22Rv1 (cell line): ENCODE data around the gene CELSR3.

Experiments
- H3K27ac ChIP-seq: fragments of 450-650 bp; 2 replicates; pipeline ENCODE4 v1.5.1; 2017
- ZFX ChIP-seq: fragments of 450-650 bp; IDR thresholded peaks from 2 replicates; pipeline ENCODE4 v1.6.1; 2017; ENCODE audit warnings: antibody characterized with exemption, borderline replicate concordance
- TF ChIP-seq, protein P1 (sequence below): fragments of 450-650 bp; IDR thresholded peaks from 2 replicates; pipeline ENCODE4 v1.5.1; 2017; ENCODE audit warnings: mild to moderate bottlenecking

Gene CELSR3

DNA sequence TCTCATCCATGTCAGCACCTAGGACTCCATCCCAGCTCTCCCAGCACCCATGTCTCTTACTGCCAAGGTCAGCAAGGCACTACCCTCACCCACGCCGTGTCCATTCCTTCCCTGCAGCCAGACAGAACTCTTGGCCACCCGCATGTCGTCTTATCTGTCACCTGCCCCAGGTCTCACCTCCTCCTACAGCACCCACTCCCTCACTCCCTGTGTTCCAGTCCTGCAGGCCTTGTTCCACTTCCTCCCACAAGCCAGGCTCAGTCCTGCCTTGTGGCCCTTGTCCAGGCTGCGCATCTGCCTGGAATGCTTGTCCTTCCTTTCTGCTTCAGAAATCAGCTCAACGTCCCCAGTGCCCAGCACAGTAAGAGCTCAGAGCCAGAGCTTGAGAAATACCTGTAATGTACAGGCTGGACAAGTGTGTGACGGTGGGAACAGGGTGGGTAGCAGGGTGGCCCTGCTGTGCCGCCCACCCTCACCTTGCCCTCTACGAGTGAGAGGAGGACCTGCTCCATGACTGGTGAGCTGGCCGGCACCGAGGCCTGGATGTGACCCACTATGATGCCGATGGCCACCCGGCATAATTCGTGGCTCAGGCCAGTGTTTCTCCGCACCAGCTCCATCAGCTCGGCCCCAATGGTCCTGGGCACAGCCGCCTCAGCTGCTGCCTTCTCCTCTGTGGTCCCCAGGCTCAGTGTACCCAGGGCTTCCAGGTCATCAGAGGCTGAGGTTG, 18.3 kb upstream of the CELSR3 start:
- no peak for TF ChIP-seq ZFX
- TF ChIP-seq, protein P1, sequence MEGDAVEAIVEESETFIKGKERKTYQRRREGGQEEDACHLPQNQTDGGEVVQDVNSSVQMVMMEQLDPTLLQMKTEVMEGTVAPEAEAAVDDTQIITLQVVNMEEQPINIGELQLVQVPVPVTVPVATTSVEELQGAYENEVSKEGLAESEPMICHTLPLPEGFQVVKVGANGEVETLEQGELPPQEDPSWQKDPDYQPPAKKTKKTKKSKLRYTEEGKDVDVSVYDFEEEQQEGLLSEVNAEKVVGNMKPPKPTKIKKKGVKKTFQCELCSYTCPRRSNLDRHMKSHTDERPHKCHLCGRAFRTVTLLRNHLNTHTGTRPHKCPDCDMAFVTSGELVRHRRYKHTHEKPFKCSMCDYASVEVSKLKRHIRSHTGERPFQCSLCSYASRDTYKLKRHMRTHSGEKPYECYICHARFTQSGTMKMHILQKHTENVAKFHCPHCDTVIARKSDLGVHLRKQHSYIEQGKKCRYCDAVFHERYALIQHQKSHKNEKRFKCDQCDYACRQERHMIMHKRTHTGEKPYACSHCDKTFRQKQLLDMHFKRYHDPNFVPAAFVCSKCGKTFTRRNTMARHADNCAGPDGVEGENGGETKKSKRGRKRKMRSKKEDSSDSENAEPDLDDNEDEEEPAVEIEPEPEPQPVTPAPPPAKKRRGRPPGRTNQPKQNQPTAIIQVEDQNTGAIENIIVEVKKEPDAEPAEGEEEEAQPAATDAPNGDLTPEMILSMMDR: no peak
- H3K27ac ChIP-seq: no peak overlapping the region

DNA sequence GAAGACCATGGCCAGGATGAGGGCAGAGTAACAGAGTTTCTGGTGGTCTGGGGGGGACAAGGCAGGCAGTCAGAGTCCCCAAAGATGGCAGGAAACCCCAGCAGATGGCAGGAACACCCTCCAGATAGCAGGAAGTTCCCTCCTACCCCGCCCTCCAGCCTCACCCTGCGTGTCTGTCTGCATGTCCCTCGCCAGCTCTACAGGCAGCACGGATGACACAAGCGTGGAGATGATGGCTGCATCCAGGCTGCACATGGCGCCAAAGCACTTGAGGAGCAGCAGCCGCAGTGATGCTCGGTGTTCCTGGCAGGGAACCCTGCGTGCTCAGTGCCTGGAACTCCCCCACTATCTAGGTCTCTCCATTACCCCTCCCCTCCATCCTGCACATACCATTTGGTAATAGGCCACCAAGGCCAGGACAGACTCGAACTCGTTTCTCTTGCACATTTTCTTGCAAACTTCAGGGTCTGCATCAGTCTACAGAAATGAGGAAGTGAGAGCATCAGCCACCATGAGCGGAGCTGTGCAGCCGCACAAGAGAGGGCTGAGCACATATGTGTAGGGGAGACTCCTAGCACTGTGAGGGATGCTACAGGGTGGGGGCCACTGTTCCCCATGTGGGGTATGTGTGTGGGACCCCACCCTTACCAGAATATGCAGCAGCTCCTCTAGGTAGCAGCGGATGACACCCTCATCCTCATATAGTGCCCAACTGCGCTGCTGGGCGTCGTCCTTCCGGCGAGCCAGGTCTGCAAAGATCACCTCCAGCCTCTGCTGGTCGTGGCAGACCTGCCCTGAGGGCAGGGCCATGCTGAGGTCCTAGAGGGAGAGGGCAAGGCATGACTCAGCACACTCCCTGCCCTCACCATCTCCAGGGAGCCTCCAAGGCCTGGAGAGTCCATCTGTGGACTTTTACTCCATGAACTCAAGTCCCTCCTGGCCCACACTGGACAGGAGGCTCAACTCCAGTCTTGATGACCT, 17.0 kb upstream of the CELSR3 start:
- no peak overlapping the region for H3K27ac ChIP-seq
- TF ChIP-seq, protein P1: no peak
- TF ChIP-seq ZFX: no peak

DNA sequence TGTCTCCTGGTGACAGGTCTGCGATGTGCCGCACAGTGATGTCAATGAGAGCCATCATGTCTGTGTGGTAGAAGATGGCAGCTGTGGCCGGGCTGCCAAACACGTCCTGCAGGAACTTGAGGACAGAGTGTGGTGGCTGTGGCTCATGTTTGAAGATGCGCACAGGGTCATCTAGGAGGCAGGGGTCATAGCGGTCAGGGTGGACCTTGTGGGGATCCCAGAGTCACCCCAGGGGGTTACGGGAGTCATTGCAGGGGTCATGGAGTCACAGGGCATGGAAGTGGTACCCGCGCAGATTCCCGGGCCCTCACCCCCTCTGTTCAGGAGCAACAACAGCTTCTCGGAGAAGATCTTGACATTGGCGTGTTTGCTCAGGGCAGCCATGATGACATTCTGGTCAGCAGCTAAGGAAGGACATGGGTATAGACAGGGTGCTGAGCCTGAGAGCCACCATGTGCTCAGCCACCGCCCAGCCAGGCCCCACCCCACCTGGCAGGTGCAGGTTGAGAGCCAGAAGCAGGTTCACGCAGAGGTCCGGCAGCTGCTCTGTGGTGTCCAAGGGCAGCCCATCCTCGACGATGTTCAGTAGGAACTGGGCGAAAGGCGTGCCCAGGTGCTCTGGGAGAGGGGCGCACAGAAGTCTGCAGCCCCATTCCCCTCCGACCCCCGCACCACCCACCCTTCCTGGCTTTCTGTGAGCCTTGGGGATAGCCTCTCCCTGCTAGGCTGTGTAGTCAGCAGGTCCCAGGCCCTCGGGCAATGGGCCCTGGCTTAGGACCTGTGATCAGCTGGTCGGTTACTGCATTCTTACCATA, 16.1 kb upstream of the CELSR3 start:
- no peak overlapping the region for H3K27ac ChIP-seq
- TF ChIP-seq ZFX: no peak
- TF ChIP-seq, protein P1: no peak

DNA sequence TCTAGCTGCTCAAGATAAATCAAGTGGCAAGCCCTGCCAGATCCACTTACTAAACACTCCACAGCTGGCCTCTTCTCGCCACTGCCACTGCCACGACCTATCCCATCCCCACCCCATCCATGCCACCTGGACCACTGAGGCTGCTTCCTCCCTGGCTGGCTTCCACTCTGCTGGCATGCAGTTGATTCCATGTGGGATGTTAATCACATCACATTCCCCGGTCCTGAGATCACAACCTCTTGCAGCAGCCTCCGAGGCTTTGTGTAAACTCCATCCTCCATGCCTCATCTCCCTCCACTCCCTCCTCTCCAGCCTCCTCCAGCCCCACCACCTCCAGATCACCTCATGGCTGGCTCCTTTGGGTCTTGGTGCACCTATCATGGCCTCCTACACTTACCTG, 15.4 kb upstream of the CELSR3 start:
- no peak overlapping the region for H3K27ac ChIP-seq

DNA sequence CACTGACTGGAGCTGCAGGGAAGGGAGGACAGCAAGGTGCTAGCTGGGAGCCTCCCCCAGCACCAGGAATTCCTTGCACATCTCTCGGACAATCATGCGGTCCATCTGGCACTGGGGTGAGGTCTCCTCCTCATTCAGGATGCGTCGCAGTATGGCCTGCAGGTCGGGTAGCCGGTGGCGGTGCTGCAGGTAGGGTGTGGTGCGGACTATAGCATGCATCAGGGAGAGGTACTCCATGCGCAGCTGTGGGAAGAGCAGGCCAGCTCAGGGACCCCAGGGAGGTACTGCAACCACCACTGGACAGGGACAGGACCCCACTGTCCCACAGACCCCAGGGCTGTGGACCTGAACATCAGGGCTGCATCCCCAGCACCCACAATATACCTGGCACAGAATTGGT, 11.8 kb upstream of the CELSR3 start:
- H3K27ac ChIP-seq: no peak overlapping the region
- TF ChIP-seq, protein P1: no peak
- TF ChIP-seq ZFX: no peak

More for the DNA sequence above, 15.4 kb upstream of the CELSR3 start:
- TF ChIP-seq ZFX: no peak
- TF ChIP-seq, protein P1: no peak

DNA sequence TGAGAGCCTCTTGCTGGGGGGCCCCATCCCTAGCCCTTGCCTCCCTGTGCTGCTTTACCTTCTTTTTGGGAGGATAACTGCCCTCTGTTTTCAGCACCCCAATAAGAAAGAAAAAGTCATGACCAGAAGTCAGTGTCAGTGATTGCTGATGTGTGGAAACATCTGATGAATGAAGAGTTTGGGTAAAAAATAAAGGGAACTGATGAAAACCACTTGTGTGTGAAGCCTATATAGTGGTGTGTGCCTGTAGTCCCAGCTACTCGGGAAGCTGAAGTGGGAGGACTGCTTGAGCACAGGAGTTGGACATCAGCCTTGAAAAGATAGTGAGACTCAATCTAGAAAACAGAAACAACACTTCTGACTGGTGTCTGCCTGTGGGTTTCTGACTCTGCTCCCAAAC, 9.8 kb upstream of the CELSR3 start:
- H3K27ac ChIP-seq: no peak overlapping the region
- TF ChIP-seq, protein P1: no peak
